ENCODE results near the gene PRDM16.

GRCh38 chr1:3153902-3154795, 85.1 kb downstream of the PRDM16 start:
- TF ChIP-seq ESRRG (CRISPR knock-in tag; IDR thresholded peaks at IDR 0.05) (no peak), TCF4 (CRISPR knock-in tag; IDR thresholded peaks at IDR 0.05; ENCODE audit: borderline replicate concordance) (no peak)
